ENCODE results near the gene NUBPL.
"Not testable (repeated sequence)": the region's sequence is repeated elsewhere in the genome, so short reads cannot be mapped to it uniquely, and the experiment has no call there.

Gene NUBPL

DNA sequence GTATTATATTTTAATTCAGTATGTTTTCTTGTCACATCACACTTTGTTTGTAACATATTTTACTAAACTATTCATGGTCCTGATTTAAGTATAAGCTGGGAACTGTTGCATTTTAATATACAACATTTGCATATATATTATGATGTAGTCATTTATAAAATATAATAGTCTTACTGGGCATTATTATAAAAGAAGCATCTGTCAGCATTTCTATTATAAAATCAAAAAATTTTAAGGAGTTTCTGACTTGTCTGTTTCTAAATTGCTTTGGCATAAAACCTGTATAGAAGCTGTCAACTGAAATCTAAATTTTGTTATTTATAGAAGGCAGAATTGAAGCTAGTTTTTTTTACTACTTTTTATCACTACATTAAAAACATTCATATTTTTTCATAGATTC is 166.6 kb downstream of the NUBPL start:
- CTCF ChIA-PET = interaction anchor here (2.0 kb wide), 1 partner anchor 10 kb away, joined by 7 read pairs; no protein-coding TSS in a partner anchor
- POLR2A ChIA-PET = no interaction called here
- TF ChIP-seq, protein P1, sequence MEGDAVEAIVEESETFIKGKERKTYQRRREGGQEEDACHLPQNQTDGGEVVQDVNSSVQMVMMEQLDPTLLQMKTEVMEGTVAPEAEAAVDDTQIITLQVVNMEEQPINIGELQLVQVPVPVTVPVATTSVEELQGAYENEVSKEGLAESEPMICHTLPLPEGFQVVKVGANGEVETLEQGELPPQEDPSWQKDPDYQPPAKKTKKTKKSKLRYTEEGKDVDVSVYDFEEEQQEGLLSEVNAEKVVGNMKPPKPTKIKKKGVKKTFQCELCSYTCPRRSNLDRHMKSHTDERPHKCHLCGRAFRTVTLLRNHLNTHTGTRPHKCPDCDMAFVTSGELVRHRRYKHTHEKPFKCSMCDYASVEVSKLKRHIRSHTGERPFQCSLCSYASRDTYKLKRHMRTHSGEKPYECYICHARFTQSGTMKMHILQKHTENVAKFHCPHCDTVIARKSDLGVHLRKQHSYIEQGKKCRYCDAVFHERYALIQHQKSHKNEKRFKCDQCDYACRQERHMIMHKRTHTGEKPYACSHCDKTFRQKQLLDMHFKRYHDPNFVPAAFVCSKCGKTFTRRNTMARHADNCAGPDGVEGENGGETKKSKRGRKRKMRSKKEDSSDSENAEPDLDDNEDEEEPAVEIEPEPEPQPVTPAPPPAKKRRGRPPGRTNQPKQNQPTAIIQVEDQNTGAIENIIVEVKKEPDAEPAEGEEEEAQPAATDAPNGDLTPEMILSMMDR (IDR thresholded peaks at IDR 0.05; ENCODE audit: control extremely low read depth, extremely low read depth, low read depth, missing control alignments) = no peak
- DNase-seq (ENCODE audit: extremely low spot score) = no peak

DNA sequence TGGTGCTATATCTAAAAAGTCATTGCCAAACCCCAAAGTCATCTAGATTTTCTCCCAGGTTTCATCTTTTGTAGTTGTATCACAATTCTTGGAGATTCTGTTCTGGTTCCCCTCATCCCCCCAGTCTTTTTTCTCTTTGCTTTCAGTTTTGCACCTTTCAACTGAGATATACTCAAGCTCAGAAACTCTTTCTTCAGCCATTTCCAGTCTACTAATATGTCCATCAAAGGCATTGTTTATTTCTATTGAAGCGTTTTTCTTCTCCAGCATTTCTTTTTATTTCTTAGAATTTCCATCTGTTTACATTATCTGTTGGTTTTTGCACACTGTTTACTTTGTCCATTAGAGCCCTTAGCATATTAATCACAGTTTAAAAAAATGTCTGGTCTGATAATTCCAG is 179.5 kb downstream of the NUBPL start:
- POLR2A ChIA-PET = no interaction called here

DNA sequence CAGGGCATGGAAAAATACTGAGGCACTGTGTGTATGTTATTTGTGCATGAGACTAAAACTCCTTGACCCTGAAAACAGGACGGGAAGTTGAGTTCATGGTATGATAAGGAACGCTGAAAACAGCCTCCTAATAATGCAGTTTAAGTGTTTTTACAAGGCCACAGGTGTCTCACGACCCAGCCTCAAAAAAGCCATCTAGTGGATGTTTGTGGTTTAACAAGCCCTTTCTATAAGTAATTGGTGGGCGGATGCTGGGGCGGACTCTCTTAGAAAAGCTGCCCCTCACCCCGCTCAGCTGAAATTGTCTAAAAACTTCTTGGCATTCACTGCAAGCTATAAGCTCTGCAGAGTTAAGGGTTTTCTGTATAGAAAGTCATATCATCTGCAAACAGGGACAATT is 184.5 kb downstream of the NUBPL start:
- ChIA-PET CTCF (no interaction called here), POLR2A (no interaction called here)
- DNase-seq (ENCODE audit: extremely low spot score) = no peak
- TF ChIP-seq, protein P1 (IDR thresholded peaks at IDR 0.05; ENCODE audit: control extremely low read depth, extremely low read depth, low read depth, missing control alignments) = no peak

More for the DNA sequence above, 179.5 kb downstream of the NUBPL start:
- CTCF ChIA-PET = no interaction called here
- TF ChIP-seq, protein P1 (IDR thresholded peaks at IDR 0.05; ENCODE audit: control extremely low read depth, extremely low read depth, low read depth, missing control alignments) = no peak
- no peak for DNase-seq (ENCODE audit: extremely low spot score)

DNA sequence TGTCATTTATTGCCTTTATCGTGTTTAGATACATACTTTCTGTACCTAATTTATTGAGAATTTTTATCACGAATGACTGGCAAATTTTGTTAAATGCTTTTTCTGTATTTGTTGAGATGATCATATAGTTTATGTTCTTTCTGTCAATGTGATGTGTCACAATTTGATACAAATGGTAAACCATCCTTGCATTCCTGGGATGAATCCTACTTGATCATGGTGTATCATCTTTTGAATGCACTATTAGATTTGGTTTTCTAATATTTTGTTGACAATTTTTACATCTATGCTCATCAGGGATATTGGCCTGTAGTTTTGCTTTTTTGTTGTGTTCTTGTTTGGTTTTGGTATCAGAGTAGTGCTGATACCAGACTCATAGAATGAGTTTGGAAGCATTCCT is 185.1 kb downstream of the NUBPL start:
- POLR2A ChIA-PET = no interaction called here
- CTCF ChIA-PET = no interaction called here
- DNase-seq (ENCODE audit: extremely low spot score) = no peak
- TF ChIP-seq, protein P1 (IDR thresholded peaks at IDR 0.05; ENCODE audit: control extremely low read depth, extremely low read depth, low read depth, missing control alignments) = no peak

DNA sequence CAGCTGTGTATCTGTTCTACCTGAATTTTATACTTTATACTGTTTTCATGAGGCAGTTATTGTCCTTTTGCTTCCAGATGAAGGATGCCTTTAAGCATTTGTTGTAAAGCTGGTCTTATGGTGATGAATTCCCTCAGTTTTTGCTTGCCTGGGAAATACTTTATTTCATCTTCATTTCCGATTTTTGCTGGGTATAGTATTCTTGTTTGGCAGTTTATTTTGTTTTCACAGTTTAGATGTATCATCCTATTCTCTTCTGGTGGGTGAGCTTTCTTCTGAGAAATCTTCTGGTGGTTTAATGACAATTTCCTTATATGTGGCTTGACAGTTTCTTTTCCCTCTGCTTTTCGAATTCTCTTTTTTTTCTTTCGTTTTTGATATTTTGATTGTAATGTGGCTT is 188.1 kb downstream of the NUBPL start:
- CTCF ChIA-PET = no interaction called here
- POLR2A ChIA-PET = no interaction called here
- no peak for DNase-seq (ENCODE audit: extremely low spot score)
- TF ChIP-seq, protein P1 (IDR thresholded peaks at IDR 0.05; ENCODE audit: control extremely low read depth, extremely low read depth, low read depth, missing control alignments) = no peak

DNA sequence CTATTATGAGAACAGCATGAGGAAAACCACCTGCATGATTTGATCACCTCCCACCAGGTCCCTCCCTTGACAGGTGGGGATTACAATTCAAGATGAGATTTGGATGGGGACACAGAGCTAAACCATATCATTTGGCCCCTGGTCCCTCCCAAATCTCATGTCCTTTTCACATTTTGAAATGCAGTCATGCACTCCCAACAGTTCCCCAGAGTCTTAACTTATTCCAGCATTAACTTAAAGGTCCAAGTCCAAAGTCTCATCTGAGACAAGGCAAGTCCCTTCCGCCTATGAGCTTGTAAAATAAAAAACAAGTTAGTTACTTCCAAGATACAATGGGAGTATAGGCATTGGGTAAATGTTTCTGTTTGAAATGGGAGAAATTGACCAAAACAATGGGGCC is 189.8 kb downstream of the NUBPL start:
- POLR2A ChIA-PET; DNase-seq (ENCODE audit: extremely low spot score): not testable (repeated sequence)
- CTCF ChIA-PET = interaction anchor here (1.3 to 1.9 kb wide), 3 partner anchors 13 to 19 kb away, joined by 3 to 5 read pairs (median 4); no protein-coding TSS in a partner anchor

DNA sequence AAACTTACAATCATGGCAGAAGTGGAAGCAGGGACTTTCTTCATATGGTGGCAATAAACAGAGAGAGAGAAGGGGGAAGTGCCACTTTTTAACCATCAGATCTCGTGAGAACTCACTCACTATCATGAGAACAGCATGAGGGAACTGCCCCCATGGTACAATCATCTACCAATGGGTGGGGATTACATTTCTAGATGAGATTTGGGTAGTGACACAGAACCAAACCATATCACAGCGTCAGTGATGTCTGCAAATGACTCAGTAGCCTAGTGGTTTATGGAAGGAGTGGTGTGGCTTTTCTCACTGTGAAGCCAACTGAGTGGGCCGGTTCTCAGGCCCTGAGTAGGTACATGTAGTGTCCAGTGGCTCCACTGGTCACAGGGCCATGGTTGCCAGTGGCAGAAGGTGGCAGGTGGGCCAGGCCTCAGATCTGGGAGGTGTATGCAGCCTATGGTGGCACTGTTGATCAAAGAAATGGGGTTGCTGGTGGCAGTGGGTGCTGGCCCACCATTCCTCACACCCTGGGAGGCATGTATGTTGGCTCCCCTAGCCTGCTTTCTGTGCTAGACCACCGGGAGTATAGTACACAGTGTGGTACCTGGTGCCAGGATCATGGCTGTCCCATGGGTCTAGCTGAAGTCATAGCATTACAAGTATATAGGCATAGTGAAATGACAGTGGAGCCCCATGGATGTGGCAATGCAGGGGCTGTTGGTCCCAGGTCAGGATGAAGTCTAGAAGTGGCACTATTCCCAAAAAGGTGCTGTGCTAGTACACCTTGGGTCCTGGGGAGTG is 191.9 kb downstream of the NUBPL start:
- no peak for DNase-seq (ENCODE audit: extremely low spot score)
- CTCF ChIA-PET = no interaction called here
- POLR2A ChIA-PET = no interaction called here
- TF ChIP-seq, protein P1 (IDR thresholded peaks at IDR 0.05; ENCODE audit: control extremely low read depth, extremely low read depth, low read depth, missing control alignments) = no peak

Measured in GM10248 (cell line).